Caco-2 (cell line): ENCODE data around the gene ALDH16A1. TPM values are rescaled to one million over a fixed set of nuclear protein-coding genes. Genes with fewer than 3 reads are reported as not detected.

Experiments used
- BruUV-seq: library from RNA; stranded (reverse); fragments of 400-500 nt; replicated peaks from 2 replicates; lab custom pipeline; 2021; lab: Mats Ljungman, UMichigan
- CTCF ChIA-PET: fragments of 300-600 bp; sonication (Branson Sonifier 250); formaldehyde crosslinking; loops from one replicate; lab custom pipeline; 2022; ENCODE audit warnings: antibody characterized with exemption; lab: Charles Lee
- POLR2A ChIA-PET: fragments of 300-600 bp; sonication (Branson Sonifier 250); formaldehyde crosslinking; loops from one replicate; lab custom pipeline; 2022; ENCODE audit warnings: antibody characterized with exemption; lab: Charles Lee
- DNase-seq, 2 experiments: peaks; one replicate each; pipeline versions ENCODE4 v3.0.0 to v3.0.0-alpha.2; 2020 to 2022
- H3K27me3 ChIP-seq: replicated peaks from 2 replicates; pipeline ENCODE4 v1.6.0; 2011; ENCODE audit warnings: low read length; ENCODE audit not compliant: control insufficient read depth, insufficient read depth
- H3K36me3 ChIP-seq: 2 replicates; pipeline ENCODE4 v1.5.1; 2011; ENCODE audit warnings: low read length; ENCODE audit not compliant: control insufficient read depth, insufficient read depth
- H3K4me1 ChIP-seq: fragments of 250-450 bp; sonication (Bioruptor Pico); 2 replicates; pipeline ENCODE4 v1.5.1; 2020; ENCODE audit warnings: mild to moderate bottlenecking
- H3K4me3 ChIP-seq: 2 replicates; pipeline ENCODE4 v1.5.1; 2011; ENCODE audit warnings: low read depth, mild to moderate bottlenecking, control low read depth, low read length
- H3K9me3 ChIP-seq: fragments of 250-450 bp; sonication (Bioruptor Pico); 2 replicates; pipeline ENCODE4 v1.5.1; 2020; ENCODE audit warnings: mild to moderate bottlenecking, moderate library complexity
- H3K27ac Mint-ChIP-seq: one replicate; pipeline ENCODE4 v1.8.0; 2022; ENCODE audit warnings: mixed read lengths; ENCODE audit not compliant: unreplicated experiment
- H3K27me3 Mint-ChIP-seq: one replicate; pipeline ENCODE4 v1.8.0; 2022; ENCODE audit warnings: mixed read lengths; ENCODE audit not compliant: insufficient read depth, unreplicated experiment
- H3K36me3 Mint-ChIP-seq: one replicate; pipeline ENCODE4 v1.8.0; 2022; ENCODE audit warnings: mild to moderate bottlenecking, mixed read lengths; ENCODE audit not compliant: insufficient read depth, unreplicated experiment
- H3K4me1 Mint-ChIP-seq: one replicate; pipeline ENCODE4 v1.8.0; 2022; ENCODE audit warnings: low read depth, mixed read lengths; ENCODE audit not compliant: unreplicated experiment
- H3K4me3 Mint-ChIP-seq: one replicate; pipeline ENCODE4 v1.8.0; 2022; ENCODE audit warnings: mild to moderate bottlenecking, moderate library complexity, mixed read lengths; ENCODE audit not compliant: unreplicated experiment
- H3K9me3 Mint-ChIP-seq: one replicate; pipeline ENCODE4 v1.8.0; 2022; ENCODE audit warnings: mixed read lengths; ENCODE audit not compliant: unreplicated experiment
- CTCF ChIP-seq, 2 experiments: fragments of 200-600 bp in 1 of 2; IDR thresholded peaks; 1 replicate in 1 of 2; 2 replicates in 1 of 2; pipeline versions ENCODE4 v1.5.1 to v1.8.0; 2011 to 2022; ENCODE audit warnings: antibody characterized with exemption in 1 of 2, control low read depth in 1 of 2, inconsistent platforms in 1 of 2, low read depth in 1 of 2, low read length in 1 of 2, mild to moderate bottlenecking in 1 of 2, moderate library complexity in 1 of 2; ENCODE audit not compliant: insufficient read depth in 1 of 2, severe bottlenecking in 1 of 2, unreplicated experiment in 1 of 2
- intact Hi-C: fragments of 100-400 bp; cut with micrococcal nuclease; formaldehyde crosslinking; loops from one replicate; pipeline ENCODE4 v1.10.0; 2022; ENCODE audit not compliant: unreplicated experiment
- microRNA-seq: library from miRNA; unstranded; fragments of <30 nt; microRNA quantifications from one replicate; pipeline ENCODE4 v1.2.0, GENCODE V29; 2022
- total RNA-seq: library from RNA; stranded (reverse); gene quantifications from 2 replicates; pipeline ENCODE4 v1.2.3, GENCODE V29; 2022

Gene ALDH16A1
- total RNA-seq, 1 experiment from 2014 or later, result 45.0 TPM

GRCh38 chr19:49514151-49514550 is 61.1 kb downstream of the ALDH16A1 start:
- peaks cover 24% of the 10 kb centered on the region for H3K4me1 Mint-ChIP-seq
- Histone ChIP-seq H3K4me3 (peak overlapping the region; percentile 86), H3K4me1 (peaks cover 18% of the 10 kb centered on the region), H3K9me3 (no peaks in the 10 kb centered on the region), H3K27me3 (no peaks in the 10 kb centered on the region), H3K36me3 (0 out of 2 replicates have a peak, but pooled peaks cover 4% of the 10 kb centered on the region)
- POLR2A ChIA-PET, result interaction anchor here (0.5 to 1.0 kb wide), 6 partner anchors 9 to 72 kb away, joined by 3 to 17 read pairs (median 4); partner anchors contain the start of gene RCN3
- DNase-seq, result no peak
- CTCF ChIA-PET, result interaction anchor here (1.6 to 3.8 kb wide), 3 partner anchors 32 to 56 kb away, joined by 6 to 35 read pairs (median 10); no protein-coding TSS in a partner anchor
- peaks cover 23% of the 10 kb centered on the region for H3K36me3 Mint-ChIP-seq
- intact Hi-C loops, result no loop called here
- peak overlapping the region; percentile 100 for H3K4me3 Mint-ChIP-seq
- no TSS peak for BruUV-seq
- TF ChIP-seq CTCF (IDR thresholded peaks at IDR 0.05; ENCODE audit: insufficient read depth in 1 of 2, low read depth in 1 of 2, low read length in 1 of 2, severe bottlenecking in 1 of 2, unreplicated experiment in 1 of 2), result no peak
- peak overlapping the region; percentile 80 for H3K27ac Mint-ChIP-seq
- no peaks in the 10 kb centered on the region for H3K27me3 Mint-ChIP-seq
- no peaks in the 10 kb centered on the region for H3K9me3 Mint-ChIP-seq

- Histone ChIP-seq H3K27me3 (no peaks in the 10 kb centered on the region), H3K9me3 (no peaks in the 10 kb centered on the region), H3K36me3 (peaks cover 4% of the 10 kb centered on the region; the same call in 1 of the 2 replicates), H3K4me3 (no peak overlapping the region), H3K4me1 (peaks cover 18% of the 10 kb centered on the region)
- H3K4me3 Mint-ChIP-seq, result peak overlapping the region; percentile 17
- ChIA-PET POLR2A (no interaction called here), CTCF (interaction anchor here (0.7 to 3.8 kb wide), 2 partner anchors 31 to 168 kb away, joined by 3 to 35 read pairs; no protein-coding TSS in a partner anchor)
- no peak for TF ChIP-seq CTCF (IDR thresholded peaks at IDR 0.05; ENCODE audit: insufficient read depth in 1 of 2, low read depth in 1 of 2, low read length in 1 of 2, severe bottlenecking in 1 of 2, unreplicated experiment in 1 of 2)
- H3K4me1 Mint-ChIP-seq, result peaks cover 24% of the 10 kb centered on the region
- peaks cover 34% of the 10 kb centered on the region for H3K36me3 Mint-ChIP-seq
- no peaks in the 10 kb centered on the region for H3K27me3 Mint-ChIP-seq
- intact Hi-C loops, result no loop called here
- H3K27ac Mint-ChIP-seq, result peak overlapping the region; percentile 4
- no TSS peak for BruUV-seq
- no peaks in the 10 kb centered on the region for H3K9me3 Mint-ChIP-seq
- DNase-seq, result no peak
Observed at GRCh38 chr19:49515767-49516166, 62.7 kb downstream of the ALDH16A1 start.

- POLR2A ChIA-PET, result no interaction called here
- Histone ChIP-seq H3K27me3 (no peaks in the 10 kb centered on the region), H3K9me3 (no peaks in the 10 kb centered on the region), H3K4me3 (no peak overlapping the region), H3K36me3 (peaks cover 6% of the 10 kb centered on the region; the same call in 1 of the 2 replicates), H3K4me1 (peaks cover 6% of the 10 kb centered on the region)
- DNase-seq, result no peak
- Mint-ChIP-seq H3K27ac (no peak overlapping the region), H3K9me3 (no peaks in the 10 kb centered on the region), H3K27me3 (no peaks in the 10 kb centered on the region), H3K4me1 (peaks cover 8% of the 10 kb centered on the region), H3K4me3 (no peak overlapping the region), H3K36me3 (peaks cover 38% of the 10 kb centered on the region)
- intact Hi-C loops, result no loop called here
- CTCF ChIA-PET, result no interaction called here
- no peak for TF ChIP-seq CTCF (IDR thresholded peaks at IDR 0.05; ENCODE audit: insufficient read depth in 1 of 2, low read depth in 1 of 2, low read length in 1 of 2, severe bottlenecking in 1 of 2, unreplicated experiment in 1 of 2)
- no TSS peak for BruUV-seq
Observed at GRCh38 chr19:49518033-49518432, 65.0 kb downstream of the ALDH16A1 start.

Small RNA genes lying within 50 kb of the gene (microRNA-seq; reads per million reads assigned to microRNA genes)
- gene MIR150, result 0.74 reads per million

Other genes with a start within 250 kb of the ALDH16A1 start
- gene SLC6A16, start 128.0 kb upstream of the ALDH16A1 start, total RNA-seq, result 0.56 and 0.84 TPM in 2 replicates
- not detected in 2 replicates for gene CD37, start 117.8 kb upstream of the ALDH16A1 start, total RNA-seq
- gene TEAD2, start 90.8 kb upstream of the ALDH16A1 start, total RNA-seq, result 8.6 and 8.8 TPM in 2 replicates
- not detected in 2 replicates for gene DKKL1, start 89.3 kb upstream of the ALDH16A1 start, total RNA-seq
- 0.56 and 1.00 TPM in 2 replicates for gene KASH5, start 65.0 kb upstream of the ALDH16A1 start, total RNA-seq
- gene PTH2, start 29.8 kb upstream of the ALDH16A1 start, total RNA-seq, result not detected in 2 replicates
- 0.25 TPM in 1 of 2 replicates, not detected in the other for gene GFY, start 27.8 kb upstream of the ALDH16A1 start, total RNA-seq
- 0.21 and 0.36 TPM in 2 replicates for gene SLC17A7, start 11.7 kb upstream of the ALDH16A1 start, total RNA-seq
- 150 and 167 TPM in 2 replicates for gene PIH1D1, start 1.4 kb upstream of the ALDH16A1 start, total RNA-seq
- 2.1 and 2.4 TPM in 2 replicates for gene FLT3LG, start 21.0 kb downstream of the ALDH16A1 start, total RNA-seq
- gene RPL13A, start 34.4 kb downstream of the ALDH16A1 start, total RNA-seq, result 2,726 and 2,880 TPM in 2 replicates
- gene RPS11, start 43.2 kb downstream of the ALDH16A1 start, total RNA-seq, result 2,065 and 2,191 TPM in 2 replicates
- 135 and 136 TPM in 2 replicates for gene FCGRT, start 59.4 kb downstream of the ALDH16A1 start, total RNA-seq
- 6.6 and 7.0 TPM in 2 replicates for gene RCN3, start 74.8 kb downstream of the ALDH16A1 start, total RNA-seq
- gene NOSIP, start 127.3 kb downstream of the ALDH16A1 start, total RNA-seq, result 74.7 and 77.7 TPM in 2 replicates
- gene PRRG2, start 128.1 kb downstream of the ALDH16A1 start, total RNA-seq, result 7.7 and 8.4 TPM in 2 replicates
- gene PRR12, start 138.0 kb downstream of the ALDH16A1 start, total RNA-seq, result 38.8 and 40.5 TPM in 2 replicates
- gene RRAS, start 186.9 kb downstream of the ALDH16A1 start, total RNA-seq, result 10.6 and 11.3 TPM in 2 replicates
- gene SCAF1, start 189.0 kb downstream of the ALDH16A1 start, total RNA-seq, result 83.4 and 89.5 TPM in 2 replicates
- 125 and 131 TPM in 2 replicates for gene IRF3, start 212.6 kb downstream of the ALDH16A1 start, total RNA-seq
- gene BCL2L12, start 212.7 kb downstream of the ALDH16A1 start, total RNA-seq, result 103 and 111 TPM in 2 replicates
- 326 and 343 TPM in 2 replicates for gene PRMT1, start 224.0 kb downstream of the ALDH16A1 start, total RNA-seq
- gene ADM5, start 236.4 kb downstream of the ALDH16A1 start, total RNA-seq, result 8.5 and 10.4 TPM in 2 replicates
- 1.9 and 2.0 TPM in 2 replicates for gene CPT1C, start 237.9 kb downstream of the ALDH16A1 start, total RNA-seq